T-cell (primary cell): ENCODE data around the gene SLC66A2. TPM values are rescaled to one million over a fixed set of nuclear protein-coding genes. Genes with fewer than 3 reads are reported as not detected.
"Not testable (repeated sequence)": the region's sequence is repeated elsewhere in the genome, so short reads cannot be mapped to it uniquely, and the experiment has no call there.

Experiments
- ATAC-seq, 4 experiments: fragments of 200-7000 bp in 3 of 4; fragments of 150-1000 bp in 1 of 4; cut with Tn5 transposase; replicated peaks in 1 of 4; 1 replicate in 3 of 4; 2 replicates in 1 of 4; pipeline ENCODE4 v1.10.0; 2021; ENCODE audit warnings: moderate library complexity in 3 of 4, mild to moderate bottlenecking in 2 of 4, moderate number of reproducible peaks in 1 of 4
- CTCF ChIA-PET, 2 donors: fragments of 300-600 bp; sonication (Branson Sonifier 250); formaldehyde crosslinking; loops; one replicate each; lab custom pipeline; 2022; ENCODE audit warnings: antibody characterized with exemption in 2 of 2; lab: Charles Lee
- POLR2A ChIA-PET, 2 donors: fragments of 300-600 bp; sonication (Branson Sonifier 250); formaldehyde crosslinking; loops; one replicate each; lab custom pipeline; 2022; ENCODE audit warnings: antibody characterized with exemption in 2 of 2; lab: Charles Lee
- DNase-seq, 35 experiments: peaks; one replicate each; pipeline versions ENCODE4 v3.0.0 to v3.0.0-alpha.2; 2013 to 2023
- H3K27ac ChIP-seq: one replicate; pipeline ENCODE4 v1.5.1; 2013; ENCODE audit warnings: low read length
- H3K27me3 ChIP-seq, 2 experiments: replicated peaks in 1 of 2; 1 replicate in 1 of 2; 2 replicates in 1 of 2; pipeline versions ENCODE4 v1.6.1 to v1.7.0; 2013; ENCODE audit warnings: low read length in 1 of 2, mixed read lengths in 1 of 2; ENCODE audit not compliant: control insufficient read depth in 2 of 2, insufficient read depth in 2 of 2; ENCODE audit errors: extremely low read depth in 1 of 2
- H3K36me3 ChIP-seq, 2 donors: 1 replicate in 1 of 2; 2 replicates in 1 of 2; pipeline versions ENCODE4 v1.6.1 to v1.7.0; 2013; ENCODE audit warnings: low read length in 1 of 2; ENCODE audit not compliant: control insufficient read depth in 2 of 2, insufficient read depth in 1 of 2; ENCODE audit errors: extremely low read depth in 1 of 2
- H3K4me1 ChIP-seq, 2 experiments: 1 replicate in 1 of 2; 2 replicates in 1 of 2; pipeline versions ENCODE4 v1.6.1 to v1.7.0; 2013; ENCODE audit warnings: low read length in 2 of 2, mixed read lengths in 1 of 2; ENCODE audit not compliant: insufficient read depth in 2 of 2, control insufficient read depth in 1 of 2; ENCODE audit errors: extremely low read depth in 1 of 2
- H3K4me3 ChIP-seq, 2 donors: 1 replicate in 1 of 2; 2 replicates in 1 of 2; pipeline versions ENCODE4 v1.5.1 to v1.7.0; 2013; ENCODE audit warnings: mild to moderate bottlenecking in 2 of 2, low read length in 1 of 2, moderate library complexity in 1 of 2; ENCODE audit not compliant: control insufficient read depth in 1 of 2; ENCODE audit errors: extremely low read depth in 1 of 2
- H3K9me3 ChIP-seq: 2 replicates; pipeline ENCODE4 v1.7.0; 2013
- H3K27ac Mint-ChIP-seq, 2 donors: one replicate each; pipeline ENCODE4 v1.8.0; 2020 to 2021; ENCODE audit warnings: mild to moderate bottlenecking in 2 of 2, mixed read lengths in 2 of 2
- H3K27me3 Mint-ChIP-seq, 2 donors: one replicate each; pipeline ENCODE4 v1.8.0; 2021 to 2022; ENCODE audit warnings: mixed read lengths in 2 of 2
- H3K36me3 Mint-ChIP-seq: one replicate; pipeline ENCODE4 v1.8.0; 2021; ENCODE audit warnings: mixed read lengths
- H3K4me1 Mint-ChIP-seq, 3 donors: one replicate each; pipeline ENCODE4 v1.8.0; 2020 to 2022; ENCODE audit warnings: mixed read lengths in 3 of 3, mild to moderate bottlenecking in 1 of 3
- H3K4me3 Mint-ChIP-seq, 3 donors: one replicate each; pipeline ENCODE4 v1.8.0; 2020 to 2022; ENCODE audit warnings: mild to moderate bottlenecking in 3 of 3, mixed read lengths in 3 of 3, moderate library complexity in 3 of 3
- H3K9me3 Mint-ChIP-seq, 3 donors: one replicate each; pipeline ENCODE4 v1.8.0; 2020 to 2022; ENCODE audit warnings: mixed read lengths in 3 of 3
- WGBS: methylation state at CpG from one replicate; pipeline ENCODE4 v1.1.5; 2013; ENCODE audit warnings: missing lambda C conversion rate; ENCODE audit not compliant: insufficient coverage; 5-methylcytosine and 5-hydroxymethylcytosine counted together
- total RNA-seq, 35 experiments: library from RNA in 6 of 35; stranded (reverse) in 6 of 35; fragments of 120-200 nt in 1 of 35; gene quantifications; one replicate each; pipeline versions ENCODE4 v1.2.1 to v1.2.4 and lab custom pipeline; 2013 to 2026

The SLC66A2 gene
- total RNA-seq, 5 donors from 2014 or later (not counting 1 experiment from before 2014, with no cell fraction given) = 28.4 to 66.5 (median 37.6) TPM

- 83% methylated on average over 4 of the region's 4 CpGs for WGBS
- CTCF ChIA-PET, H3K27ac Mint-ChIP-seq, H3K36me3 Mint-ChIP-seq, H3K4me1 Mint-ChIP-seq, ATAC-seq, DNase-seq, H3K9me3 ChIP-seq, H3K36me3 ChIP-seq, POLR2A ChIA-PET, H3K27ac ChIP-seq, H3K4me1 ChIP-seq, H3K4me3 Mint-ChIP-seq, H3K27me3 Mint-ChIP-seq, H3K4me3 ChIP-seq: not testable (repeated sequence)
- H3K27me3 ChIP-seq = peaks cover 0 to 20% of the 10 kb centered on the region in 2 experiments
- peaks cover 8 to 14% (median 12%) of the 10 kb centered on the region in 3 donors for H3K9me3 Mint-ChIP-seq
Observed at GRCh38 chr18:79864955-79865354, 86.5 kb downstream of the SLC66A2 start.

GRCh38 chr18:79864006-79864725, 87.3 kb downstream of the SLC66A2 start:
- WGBS = 94% methylated on average over 56 of the region's 74 CpGs

GRCh38 chr18:79863161-79864005, 88.1 kb downstream of the SLC66A2 start:
- WGBS = 86% methylated on average over 102 of the region's 102 CpGs
- POLR2A ChIA-PET = no interaction called here
- DNase-seq (peak in 2 of 35 experiments; percentile 1 to 5), ATAC-seq (no peak)
- Histone ChIP-seq H3K9me3 (no peaks in the 10 kb centered on the region), H3K27ac (no peak overlapping the region), H3K4me3 (no peak overlapping the region), H3K4me1 (no peaks in the 10 kb centered on the region), H3K36me3 (no peaks in the 10 kb centered on the region), H3K27me3 (peaks cover 0 to 14% of the 10 kb centered on the region in 2 experiments)
- Mint-ChIP-seq H3K27me3 (peaks cover 4 to 9% of the 10 kb centered on the region in 2 donors), H3K9me3 (peaks cover 8 to 14% (median 12%) of the 10 kb centered on the region in 3 donors), H3K36me3 (no peaks in the 10 kb centered on the region), H3K27ac (no peak overlapping the region), H3K4me3 (no peak overlapping the region), H3K4me1 (no peaks in the 10 kb centered on the region)
- CTCF ChIA-PET = no interaction called here

More at GRCh38 chr18:79864006-79864725, 87.3 kb downstream of the SLC66A2 start:
- Mint-ChIP-seq H3K27ac (no peak overlapping the region), H3K36me3 (no peaks in the 10 kb centered on the region), H3K27me3 (peaks cover 4 to 9% of the 10 kb centered on the region in 2 donors), H3K4me1 (no peaks in the 10 kb centered on the region), H3K9me3 (peaks cover 8 to 14% (median 12%) of the 10 kb centered on the region in 3 donors), H3K4me3 (no peak overlapping the region)
- Histone ChIP-seq H3K4me1 (no peaks in the 10 kb centered on the region), H3K9me3 (no peaks in the 10 kb centered on the region), H3K4me3 (no peak overlapping the region), H3K27ac (no peak overlapping the region), H3K36me3 (no peaks in the 10 kb centered on the region), H3K27me3 (peaks cover 0 to 14% of the 10 kb centered on the region in 2 experiments)
- ChIA-PET CTCF (no interaction called here), POLR2A (no interaction called here)
- ATAC-seq (no peak), DNase-seq (peak in 1 of 35 experiments; percentile 1)

GRCh38 chr18:79862562-79862961, 88.9 kb downstream of the SLC66A2 start:
- Histone ChIP-seq H3K27me3 (peaks cover 0 to 12% of the 10 kb centered on the region in 2 experiments), H3K4me1 (no peaks in the 10 kb centered on the region), H3K36me3 (no peaks in the 10 kb centered on the region), H3K9me3 (no peaks in the 10 kb centered on the region), H3K27ac (no peak overlapping the region), H3K4me3 (no peak overlapping the region)
- ChIA-PET CTCF (no interaction called here), POLR2A (no interaction called here)
- ATAC-seq (no peak), DNase-seq (no peak)
- H3K27me3 Mint-ChIP-seq = peaks cover 4 to 9% of the 10 kb centered on the region in 2 donors
- peaks cover 8 to 14% (median 12%) of the 10 kb centered on the region in 3 donors for H3K9me3 Mint-ChIP-seq
- peaks cover 0 to under 1% (median 0%) of the 10 kb centered on the region in 3 donors for H3K4me1 Mint-ChIP-seq
- 93% methylated on average over 13 of the region's 15 CpGs for WGBS
- H3K36me3 Mint-ChIP-seq = no peaks in the 10 kb centered on the region
- H3K4me3 Mint-ChIP-seq = no peak overlapping the region
- no peak overlapping the region for H3K27ac Mint-ChIP-seq

- Mint-ChIP-seq H3K9me3 (peaks cover 8 to 14% (median 12%) of the 10 kb centered on the region in 3 donors), H3K4me3 (no peak overlapping the region), H3K4me1 (peaks cover 0 to 6% (median 5%) of the 10 kb centered on the region in 3 donors), H3K27me3 (peaks cover 4 to 15% of the 10 kb centered on the region in 2 donors), H3K27ac (no peak overlapping the region), H3K36me3 (no peaks in the 10 kb centered on the region)
- no peaks in the 10 kb centered on the region for H3K36me3 ChIP-seq
- no peak overlapping the region for H3K4me3 ChIP-seq
- peaks cover 0 to 14% of the 10 kb centered on the region in 2 experiments for H3K27me3 ChIP-seq
- peaks cover 0 to 1% of the 10 kb centered on the region in 2 experiments for H3K4me1 ChIP-seq
- no peak overlapping the region for H3K27ac ChIP-seq
- POLR2A ChIA-PET = interaction anchor here (0.6 kb wide), 2 partner anchors 84 to 384 kb away, joined by 3 read pairs; no protein-coding TSS in a partner anchor
- CTCF ChIA-PET = no interaction called here
- 60% methylated on average over 1 of the region's 2 CpGs for WGBS
- DNase-seq (no peak), ATAC-seq (no peak)
- no peaks in the 10 kb centered on the region for H3K9me3 ChIP-seq
Observed at GRCh38 chr18:79861687-79862086, 89.8 kb downstream of the SLC66A2 start.

- peaks cover 9 to 23% of the 10 kb centered on the region in 2 donors for H3K27me3 Mint-ChIP-seq
- H3K9me3 Mint-ChIP-seq = peaks cover 8 to 14% (median 12%) of the 10 kb centered on the region in 3 donors
- Histone ChIP-seq H3K27me3 (peaks cover 0 to 21% of the 10 kb centered on the region in 2 experiments), H3K4me3 (no peak overlapping the region), H3K36me3 (no peaks in the 10 kb centered on the region), H3K9me3 (no peaks in the 10 kb centered on the region), H3K4me1 (peaks cover 0 to 5% of the 10 kb centered on the region in 2 experiments), H3K27ac (no peak overlapping the region)
- ATAC-seq = no peak
- DNase-seq = no peak
- POLR2A ChIA-PET = no interaction called here
- no peak overlapping the region for H3K4me3 Mint-ChIP-seq
- WGBS = 60% methylated on average over 2 of the region's 7 CpGs
- CTCF ChIA-PET = no interaction called here
- H3K4me1 Mint-ChIP-seq = peaks cover 0 to 9% (median 6%) of the 10 kb centered on the region in 3 donors
- H3K36me3 Mint-ChIP-seq = no peaks in the 10 kb centered on the region
- no peak overlapping the region for H3K27ac Mint-ChIP-seq
Observed at GRCh38 chr18:79859314-79859713, 92.1 kb downstream of the SLC66A2 start.
